Uterus (tissue), 2 donors: ENCODE data around the gene GPRIN2.
"Not testable (repeated sequence)": the region's sequence is repeated elsewhere in the genome, so short reads cannot be mapped to it uniquely, and the experiment has no call there.

ENCODE experiments used
- POLR2A ChIP-seq, 2 donors: fragments of 450-650 bp; IDR thresholded peaks; one replicate each; pipeline ENCODE4 v1.6.1; 2016; ENCODE audit warnings: antibody characterized with exemption in 2 of 2, mild to moderate bottlenecking in 1 of 2, moderate library complexity in 1 of 2
- TF ChIP-seq, protein P1 (sequence below), 4 experiments: fragments of 200-600 bp in 2 of 4; fragments of 450-650 bp in 2 of 4; sonication (generic) in 2 of 4; IDR thresholded peaks; one replicate each; pipeline ENCODE4 v1.5.1; 2016 to 2019; ENCODE audit warnings: antibody characterized with exemption in 4 of 4, mild to moderate bottlenecking in 2 of 4, moderate library complexity in 1 of 4

DNA sequence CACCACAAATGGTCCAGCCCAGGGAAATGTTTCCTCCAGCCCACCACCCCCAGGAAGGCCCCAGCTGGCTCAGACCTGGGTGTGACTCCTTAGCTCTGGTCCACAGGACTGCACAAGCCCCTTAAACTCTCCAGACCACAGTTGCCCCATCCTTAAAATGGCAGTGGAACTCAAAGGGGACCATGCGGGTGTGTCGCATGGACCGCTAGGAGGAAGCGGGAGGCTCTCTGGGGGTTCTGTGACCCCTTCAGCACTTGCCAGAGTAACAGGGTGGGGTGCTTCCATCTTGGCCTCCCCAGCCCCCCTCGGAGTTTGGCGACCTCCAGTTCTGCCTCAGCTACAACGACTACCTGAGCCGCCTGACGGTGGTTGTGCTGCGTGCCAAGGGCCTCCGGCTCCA lies 27.7 kb upstream of the GPRIN2 start:
- TF ChIP-seq, protein P1, sequence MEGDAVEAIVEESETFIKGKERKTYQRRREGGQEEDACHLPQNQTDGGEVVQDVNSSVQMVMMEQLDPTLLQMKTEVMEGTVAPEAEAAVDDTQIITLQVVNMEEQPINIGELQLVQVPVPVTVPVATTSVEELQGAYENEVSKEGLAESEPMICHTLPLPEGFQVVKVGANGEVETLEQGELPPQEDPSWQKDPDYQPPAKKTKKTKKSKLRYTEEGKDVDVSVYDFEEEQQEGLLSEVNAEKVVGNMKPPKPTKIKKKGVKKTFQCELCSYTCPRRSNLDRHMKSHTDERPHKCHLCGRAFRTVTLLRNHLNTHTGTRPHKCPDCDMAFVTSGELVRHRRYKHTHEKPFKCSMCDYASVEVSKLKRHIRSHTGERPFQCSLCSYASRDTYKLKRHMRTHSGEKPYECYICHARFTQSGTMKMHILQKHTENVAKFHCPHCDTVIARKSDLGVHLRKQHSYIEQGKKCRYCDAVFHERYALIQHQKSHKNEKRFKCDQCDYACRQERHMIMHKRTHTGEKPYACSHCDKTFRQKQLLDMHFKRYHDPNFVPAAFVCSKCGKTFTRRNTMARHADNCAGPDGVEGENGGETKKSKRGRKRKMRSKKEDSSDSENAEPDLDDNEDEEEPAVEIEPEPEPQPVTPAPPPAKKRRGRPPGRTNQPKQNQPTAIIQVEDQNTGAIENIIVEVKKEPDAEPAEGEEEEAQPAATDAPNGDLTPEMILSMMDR (IDR thresholded peaks at IDR 0.05): not testable (repeated sequence)
- TF ChIP-seq POLR2A (IDR thresholded peaks at IDR 0.05): not testable (repeated sequence)
